Nephron progenitor cell (in vitro differentiated cells): ENCODE data around the gene LRRC32.

Experiments
- DNase-seq: peaks from one replicate; pipeline ENCODE4 v3.0.0; 2021
- H3K27ac Mint-ChIP-seq: 2 replicates; pipeline ENCODE4 v1.8.0; 2021; ENCODE audit warnings: mild to moderate bottlenecking, moderate library complexity, mixed read lengths
- H3K27me3 Mint-ChIP-seq: 2 replicates; pipeline ENCODE4 v1.8.0; 2021; ENCODE audit warnings: mild to moderate bottlenecking, low read depth, mixed read lengths; ENCODE audit not compliant: poor library complexity
- H3K36me3 Mint-ChIP-seq: 2 replicates; pipeline ENCODE4 v1.8.0; 2021; ENCODE audit warnings: low read depth, mixed read lengths
- H3K4me1 Mint-ChIP-seq: 2 replicates; pipeline ENCODE4 v1.8.0; 2021; ENCODE audit warnings: mixed read lengths
- H3K4me3 Mint-ChIP-seq: 2 replicates; pipeline ENCODE4 v1.8.0; 2021; ENCODE audit warnings: mild to moderate bottlenecking, moderate library complexity, mixed read lengths
- H3K9me3 Mint-ChIP-seq: 2 replicates; pipeline ENCODE4 v1.8.0; 2021; ENCODE audit warnings: mild to moderate bottlenecking, moderate library complexity, mixed read lengths
- TF ChIP-seq, protein P1 (sequence below): fragments of 200-600 bp; sonication (generic); IDR thresholded peaks from 2 replicates; pipeline ENCODE4 v1.5.0; 2021; ENCODE audit warnings: antibody characterized with exemption

Gene LRRC32

DNA sequence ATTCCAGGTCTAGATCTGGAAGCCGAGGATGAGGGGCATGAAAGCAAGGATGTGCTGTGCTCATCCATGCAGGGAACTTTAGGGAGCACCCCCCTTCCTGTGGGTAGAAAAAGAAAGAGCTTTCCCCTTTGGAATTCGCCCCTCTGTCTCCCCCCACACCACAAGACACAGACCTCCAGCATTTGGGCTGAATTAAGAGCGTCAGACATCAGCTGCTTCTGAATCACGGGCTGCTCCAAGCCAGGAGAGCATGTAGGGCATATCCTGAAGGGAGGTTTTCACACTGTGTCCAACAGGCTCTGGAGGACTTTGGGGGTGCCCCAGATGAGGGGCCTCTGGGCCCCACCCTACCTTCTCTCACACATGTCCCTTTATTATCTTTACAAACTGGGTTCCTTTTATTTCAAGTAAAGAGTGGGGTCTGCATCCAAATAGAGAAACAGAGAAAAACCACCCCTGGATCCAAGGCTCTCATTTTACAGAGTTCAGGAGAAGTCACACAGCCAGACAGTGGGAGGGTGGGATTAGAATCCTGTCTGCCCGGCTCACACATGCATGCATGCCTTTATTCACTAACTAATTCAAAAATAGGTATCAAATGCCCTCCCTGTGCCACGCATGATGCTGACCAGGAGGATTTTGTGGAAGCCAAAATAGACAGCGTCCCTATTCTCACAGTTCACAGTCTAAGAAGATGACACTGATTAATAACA, 52.8 kb downstream of the LRRC32 start:
- H3K27me3 Mint-ChIP-seq: peaks cover 4% of the 10 kb centered on the region

DNA sequence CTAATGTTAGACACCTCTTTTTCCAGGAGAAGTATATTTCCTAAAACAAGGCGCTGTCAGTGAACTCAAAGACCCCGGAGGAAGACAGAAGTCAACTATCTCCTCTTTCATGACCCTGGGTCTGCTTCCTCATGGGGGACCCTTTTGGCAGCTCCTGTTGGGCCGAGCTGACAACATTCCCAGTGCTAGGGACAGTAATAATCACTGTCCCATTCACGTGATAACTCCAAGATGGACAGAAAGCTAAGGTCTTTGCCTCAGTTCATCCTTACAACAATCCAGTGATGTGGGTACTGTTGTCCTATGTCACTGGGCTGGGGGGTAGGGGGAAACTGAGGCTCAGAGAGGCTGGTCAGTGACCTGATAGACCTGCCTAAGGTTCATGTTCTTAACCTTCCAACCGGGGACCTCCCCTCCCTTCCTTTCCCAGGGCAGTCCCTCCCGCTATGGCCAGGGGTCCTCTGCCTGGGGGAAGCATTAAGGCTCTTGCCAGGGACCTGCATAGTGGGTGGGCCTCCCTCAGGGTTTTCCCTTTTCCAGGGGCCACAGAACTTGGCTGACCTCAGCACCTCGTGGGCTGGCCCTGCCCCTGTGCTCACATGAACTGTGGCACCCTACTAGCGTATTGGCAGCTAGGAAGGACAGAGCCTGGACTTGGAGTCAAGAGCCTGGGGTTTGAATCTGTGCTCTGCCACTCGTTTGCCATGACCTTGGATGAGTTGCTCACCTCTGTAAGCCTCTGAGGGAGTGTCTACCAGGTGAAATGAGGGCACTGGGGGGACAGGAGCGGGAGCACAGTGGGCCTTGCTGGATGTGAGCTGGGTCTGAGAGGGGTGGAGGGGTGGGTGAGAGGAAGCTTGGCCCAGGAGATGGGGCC, 53.6 kb downstream of the LRRC32 start:
- H3K27ac Mint-ChIP-seq: no peak overlapping the region

More for the DNA sequence above, 52.8 kb downstream of the LRRC32 start:
- Mint-ChIP-seq H3K27ac (no peak overlapping the region), H3K9me3 (peaks cover 19% of the 10 kb centered on the region), H3K4me3 (no peak overlapping the region), H3K4me1 (peaks cover 34% of the 10 kb centered on the region), H3K36me3 (no peaks in the 10 kb centered on the region)
- TF ChIP-seq, protein P1, sequence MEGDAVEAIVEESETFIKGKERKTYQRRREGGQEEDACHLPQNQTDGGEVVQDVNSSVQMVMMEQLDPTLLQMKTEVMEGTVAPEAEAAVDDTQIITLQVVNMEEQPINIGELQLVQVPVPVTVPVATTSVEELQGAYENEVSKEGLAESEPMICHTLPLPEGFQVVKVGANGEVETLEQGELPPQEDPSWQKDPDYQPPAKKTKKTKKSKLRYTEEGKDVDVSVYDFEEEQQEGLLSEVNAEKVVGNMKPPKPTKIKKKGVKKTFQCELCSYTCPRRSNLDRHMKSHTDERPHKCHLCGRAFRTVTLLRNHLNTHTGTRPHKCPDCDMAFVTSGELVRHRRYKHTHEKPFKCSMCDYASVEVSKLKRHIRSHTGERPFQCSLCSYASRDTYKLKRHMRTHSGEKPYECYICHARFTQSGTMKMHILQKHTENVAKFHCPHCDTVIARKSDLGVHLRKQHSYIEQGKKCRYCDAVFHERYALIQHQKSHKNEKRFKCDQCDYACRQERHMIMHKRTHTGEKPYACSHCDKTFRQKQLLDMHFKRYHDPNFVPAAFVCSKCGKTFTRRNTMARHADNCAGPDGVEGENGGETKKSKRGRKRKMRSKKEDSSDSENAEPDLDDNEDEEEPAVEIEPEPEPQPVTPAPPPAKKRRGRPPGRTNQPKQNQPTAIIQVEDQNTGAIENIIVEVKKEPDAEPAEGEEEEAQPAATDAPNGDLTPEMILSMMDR: no peak
- DNase-seq: no peak

DNA sequence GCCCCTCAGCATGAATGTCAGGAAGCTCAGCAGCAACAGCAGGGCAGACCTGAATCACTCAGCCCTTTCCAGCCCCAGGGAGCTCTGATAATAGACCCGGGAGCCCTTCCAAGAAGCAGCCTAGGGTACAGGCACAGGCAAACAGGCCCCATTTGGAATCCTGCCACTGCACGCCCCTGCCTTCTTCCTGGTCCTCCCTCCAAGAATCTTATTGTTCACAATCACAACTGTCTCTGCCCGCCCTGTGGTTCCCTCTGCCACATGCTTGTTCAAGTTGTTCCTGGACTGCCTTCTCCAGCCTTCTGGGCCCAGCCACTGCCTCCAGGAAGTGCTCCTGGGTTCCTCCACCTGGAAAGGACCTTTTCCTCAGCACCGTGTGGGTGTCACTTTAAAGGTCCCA, 54.6 kb downstream of the LRRC32 start:
- H3K4me3 Mint-ChIP-seq: no peak overlapping the region
- peaks cover 4% of the 10 kb centered on the region for H3K27me3 Mint-ChIP-seq
- peaks cover 19% of the 10 kb centered on the region for H3K9me3 Mint-ChIP-seq
- H3K27ac Mint-ChIP-seq: no peak overlapping the region
- TF ChIP-seq, protein P1: no peak
- H3K4me1 Mint-ChIP-seq: peaks cover 30% of the 10 kb centered on the region
- H3K36me3 Mint-ChIP-seq: no peaks in the 10 kb centered on the region
- no peak for DNase-seq

More for the DNA sequence above, 53.6 kb downstream of the LRRC32 start:
- Mint-ChIP-seq H3K4me1 (peaks cover 26% of the 10 kb centered on the region), H3K27me3 (peaks cover 4% of the 10 kb centered on the region), H3K36me3 (no peaks in the 10 kb centered on the region), H3K9me3 (peaks cover 19% of the 10 kb centered on the region), H3K4me3 (no peak overlapping the region)
- TF ChIP-seq, protein P1: no peak
- DNase-seq: no peak

DNA sequence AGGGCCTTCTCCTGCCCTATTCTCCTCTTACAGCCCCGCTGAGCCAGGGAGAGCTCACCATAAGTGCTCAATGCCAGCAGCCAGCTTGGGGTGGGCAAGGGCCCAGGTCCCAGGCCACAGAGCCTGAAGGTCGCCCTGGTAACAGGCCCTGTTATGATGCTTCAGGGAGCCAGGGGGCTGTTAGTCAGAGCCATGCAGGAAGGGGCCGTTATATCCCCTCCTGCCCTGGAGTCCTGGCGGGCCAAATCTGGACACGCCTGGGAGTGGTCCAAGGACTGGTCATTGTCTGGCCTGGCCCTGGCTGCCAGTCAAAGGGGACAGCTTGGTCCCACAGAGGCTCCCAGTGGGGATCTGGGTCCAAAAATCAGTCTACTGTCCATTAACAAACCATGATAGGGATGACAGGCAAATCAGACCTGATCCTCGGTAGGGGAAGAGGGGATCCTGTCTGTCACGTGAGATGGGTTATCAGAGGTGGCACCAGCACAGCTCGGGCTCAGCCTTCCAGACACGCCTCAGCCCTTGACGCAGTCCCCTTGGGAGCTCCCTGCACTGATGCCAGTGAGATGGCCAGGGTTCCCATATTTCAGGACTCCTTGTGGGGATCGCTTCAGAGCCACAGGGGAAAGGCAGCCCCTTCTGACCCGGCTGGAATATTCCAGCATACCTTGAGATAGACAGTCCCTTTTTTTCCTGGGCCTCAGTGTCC, 55.9 kb downstream of the LRRC32 start:
- H3K4me1 Mint-ChIP-seq: peaks cover 40% of the 10 kb centered on the region

DNA sequence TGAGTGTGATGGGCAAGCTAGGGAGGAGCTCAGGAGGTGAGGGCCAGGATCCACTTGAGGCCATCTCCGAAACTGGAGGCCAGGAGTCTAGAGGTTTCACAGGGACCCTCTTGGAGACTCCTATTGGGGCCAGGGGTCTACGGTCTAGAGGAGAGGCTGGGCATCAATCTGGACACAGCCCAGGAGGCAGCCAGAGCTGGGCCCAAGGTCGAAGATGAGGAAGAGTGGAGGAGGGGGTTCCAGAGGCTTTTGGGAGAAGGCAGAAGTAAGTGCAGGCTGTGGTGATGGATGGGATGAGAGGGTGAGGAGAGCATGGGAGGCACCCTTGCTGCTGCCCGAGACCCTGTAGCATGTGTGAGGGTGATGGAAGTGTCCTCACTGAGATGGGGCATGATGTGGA, 56.6 kb downstream of the LRRC32 start:
- no peak for DNase-seq
- TF ChIP-seq, protein P1: no peak
- peaks cover 4% of the 10 kb centered on the region for H3K27me3 Mint-ChIP-seq
- H3K9me3 Mint-ChIP-seq: peaks cover 17% of the 10 kb centered on the region
- no peak overlapping the region for H3K4me3 Mint-ChIP-seq
- no peaks in the 10 kb centered on the region for H3K36me3 Mint-ChIP-seq
- H3K4me1 Mint-ChIP-seq: peaks cover 40% of the 10 kb centered on the region
- peak overlapping the region; percentile 74 for H3K27ac Mint-ChIP-seq

More for the DNA sequence above, 55.9 kb downstream of the LRRC32 start:
- Mint-ChIP-seq H3K27ac (no peak overlapping the region), H3K9me3 (peaks cover 19% of the 10 kb centered on the region), H3K36me3 (no peaks in the 10 kb centered on the region), H3K4me3 (no peak overlapping the region), H3K27me3 (peaks cover 4% of the 10 kb centered on the region)
- DNase-seq: no peak
- TF ChIP-seq, protein P1: no peak
